ENCODE data around the gene BTBD3.

DNA sequence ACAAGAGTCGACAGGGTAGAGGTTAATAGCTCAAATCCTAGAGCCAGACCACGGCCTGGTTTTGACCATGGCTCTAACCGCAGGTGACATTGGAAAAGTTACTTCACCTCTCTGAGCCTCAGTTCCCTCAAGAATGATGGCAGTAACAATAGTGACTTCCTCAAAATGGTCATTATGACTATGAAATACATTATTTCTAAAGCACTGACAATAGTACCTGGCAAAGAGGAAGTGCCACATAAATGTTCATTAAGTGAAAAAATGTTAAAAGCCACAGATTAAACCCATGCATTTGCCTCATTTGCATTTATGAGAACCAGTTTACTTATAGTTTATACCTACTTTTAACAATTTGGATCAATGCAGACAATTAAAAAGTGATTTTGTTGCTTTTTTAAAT is 12.3 kb downstream of the BTBD3 start:
- TF ChIP-seq FOXK1 (CRISPR knock-in tag; IDR thresholded peaks at IDR 0.05), result no peak
- TF ChIP-seq, protein P1, sequence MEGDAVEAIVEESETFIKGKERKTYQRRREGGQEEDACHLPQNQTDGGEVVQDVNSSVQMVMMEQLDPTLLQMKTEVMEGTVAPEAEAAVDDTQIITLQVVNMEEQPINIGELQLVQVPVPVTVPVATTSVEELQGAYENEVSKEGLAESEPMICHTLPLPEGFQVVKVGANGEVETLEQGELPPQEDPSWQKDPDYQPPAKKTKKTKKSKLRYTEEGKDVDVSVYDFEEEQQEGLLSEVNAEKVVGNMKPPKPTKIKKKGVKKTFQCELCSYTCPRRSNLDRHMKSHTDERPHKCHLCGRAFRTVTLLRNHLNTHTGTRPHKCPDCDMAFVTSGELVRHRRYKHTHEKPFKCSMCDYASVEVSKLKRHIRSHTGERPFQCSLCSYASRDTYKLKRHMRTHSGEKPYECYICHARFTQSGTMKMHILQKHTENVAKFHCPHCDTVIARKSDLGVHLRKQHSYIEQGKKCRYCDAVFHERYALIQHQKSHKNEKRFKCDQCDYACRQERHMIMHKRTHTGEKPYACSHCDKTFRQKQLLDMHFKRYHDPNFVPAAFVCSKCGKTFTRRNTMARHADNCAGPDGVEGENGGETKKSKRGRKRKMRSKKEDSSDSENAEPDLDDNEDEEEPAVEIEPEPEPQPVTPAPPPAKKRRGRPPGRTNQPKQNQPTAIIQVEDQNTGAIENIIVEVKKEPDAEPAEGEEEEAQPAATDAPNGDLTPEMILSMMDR (IDR thresholded peaks at IDR 0.05), result no peak
- TF ChIP-seq ZBTB21 (CRISPR knock-in tag; IDR thresholded peaks at IDR 0.05; ENCODE audit: borderline replicate concordance), result no peak
- no peak for TF ChIP-seq ZNF121 (CRISPR knock-in tag; IDR thresholded peaks at IDR 0.05)
- TF ChIP-seq, protein P2, sequence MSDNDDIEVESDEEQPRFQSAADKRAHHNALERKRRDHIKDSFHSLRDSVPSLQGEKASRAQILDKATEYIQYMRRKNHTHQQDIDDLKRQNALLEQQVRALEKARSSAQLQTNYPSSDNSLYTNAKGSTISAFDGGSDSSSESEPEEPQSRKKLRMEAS (CRISPR knock-in tag; IDR thresholded peaks at IDR 0.05), result no peak
- no peak for TF ChIP-seq HMGA2 (CRISPR knock-in tag; IDR thresholded peaks at IDR 0.05)
- TF ChIP-seq ZNF232 (CRISPR knock-in tag; IDR thresholded peaks at IDR 0.05), result no peak
- TF ChIP-seq, protein P3, sequence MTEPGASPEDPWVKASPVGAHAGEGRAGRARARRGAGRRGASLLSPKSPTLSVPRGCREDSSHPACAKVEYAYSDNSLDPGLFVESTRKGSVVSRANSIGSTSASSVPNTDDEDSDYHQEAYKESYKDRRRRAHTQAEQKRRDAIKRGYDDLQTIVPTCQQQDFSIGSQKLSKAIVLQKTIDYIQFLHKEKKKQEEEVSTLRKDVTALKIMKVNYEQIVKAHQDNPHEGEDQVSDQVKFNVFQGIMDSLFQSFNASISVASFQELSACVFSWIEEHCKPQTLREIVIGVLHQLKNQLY (CRISPR knock-in tag; IDR thresholded peaks at IDR 0.05), result no peak
